Measurements from ENCODE around the gene RAB40B. TPM values are rescaled to one million over a fixed set of nuclear protein-coding genes. Genes with fewer than 3 reads are reported as not detected.

Gene RAB40B
- polyA plus RNA-seq, 2 of the 4 experiments (the other 2 are of a cell fraction): 5.6 to 9.4 TPM

- Histone ChIP-seq H3K4me1 (peaks cover 7% of the 10 kb centered on the region), H3K4me2 (no peak overlapping the region), H3K27ac (no peak overlapping the region; a peak in 1 of 6 replicates), H3K9me3 (no peaks in the 10 kb centered on the region), H3K4me3 (no peak overlapping the region)
- POLR2A ChIA-PET: no interaction called here
- CTCF ChIA-PET: interaction anchor here (0.9 to 1.7 kb wide), 4 partner anchors 13 to 67 kb away, joined by 3 to 7 read pairs (median 4); no protein-coding TSS in a partner anchor
- DNase-seq (ENCODE audit: low read depth in 1 of 2, low spot score in 1 of 2): no peak
- no peak for FAIRE-seq
- TF ChIP-seq ATOH8 (CRISPR knock-in tag; IDR thresholded peaks at IDR 0.05; ENCODE audit: low read depth): no peak
- WGBS (ENCODE audit: missing lambda C conversion rate): 92% methylated on average over 23 of the region's 25 CpGs
- peak in 1 of 2 experiments; percentile 6; a peak in 2 of 6 replicates for ATAC-seq
Observed at GRCh38 chr17:82709676-82710498, 11.4 kb upstream of the RAB40B start.

GRCh38 chr17:82709024-82709675, 10.7 kb upstream of the RAB40B start:
- peak in 1 of 2 experiments; percentile 11; a peak in 2 of 6 replicates for ATAC-seq
- ChIA-PET CTCF (interaction anchor here (1.7 kb wide), 1 partner anchor 12 kb away, joined by 7 read pairs; no protein-coding TSS in a partner anchor), POLR2A (no interaction called here)
- Histone ChIP-seq H3K9me3 (no peaks in the 10 kb centered on the region), H3K27ac (peak overlapping the region in 1 of 2 experiments; percentile 36; a peak in 1 of 6 replicates), H3K4me2 (peak overlapping the region; percentile 53; the same call in 1 of the 3 replicates), H3K4me1 (peaks cover 10% of the 10 kb centered on the region), H3K4me3 (no peak overlapping the region)
- no peak for FAIRE-seq
- TF ChIP-seq EHF (CRISPR knock-in tag; IDR thresholded peaks at IDR 0.05) (no peak), FOXS1 (CRISPR knock-in tag; IDR thresholded peaks at IDR 0.05) (no peak), REST (IDR thresholded peaks at IDR 0.05) (no peak), TP53 (CRISPR knock-in tag; IDR thresholded peaks at IDR 0.05) (no peak), NPAS2 (CRISPR knock-in tag; IDR thresholded peaks at IDR 0.05; ENCODE audit: borderline replicate concordance) (no peak), FOSL2 (IDR thresholded peaks at IDR 0.05) (no peak), FOSL2 (CRISPR knock-in tag; IDR thresholded peaks at IDR 0.05) (no peak), NFE2L2 (conservative IDR thresholded peaks at IDR 0.05; ENCODE audit: low read length) (no peak), E2F6 (IDR thresholded peaks at IDR 0.05; ENCODE audit: borderline replicate concordance, low read depth) (no peak), BHLHE40 (IDR thresholded peaks at IDR 0.05; ENCODE audit: low read depth, low read length) (no peak), ELK1 (IDR thresholded peaks at IDR 0.05; ENCODE audit: low read depth, low read length) (no peak)
- peak in 1 of 2 experiments; percentile 44 for DNase-seq (ENCODE audit: low read depth in 1 of 2, low spot score in 1 of 2)
- 50% methylated on average over 4 of the region's 9 CpGs for WGBS (ENCODE audit: missing lambda C conversion rate)

GRCh38 chr17:82705756-82706155, 7.3 kb upstream of the RAB40B start:
- POLR2A ChIA-PET: no interaction called here
- H3K4me2 ChIP-seq: no peak overlapping the region
- FAIRE-seq (no peak), DNase-seq (ENCODE audit: low read depth in 1 of 2, low spot score in 1 of 2) (no peak), ATAC-seq (no peak)
- 90% methylated on average over 18 of the region's 18 CpGs for WGBS (ENCODE audit: missing lambda C conversion rate)
- H3K27ac ChIP-seq: no peak overlapping the region
- H3K9me3 ChIP-seq: no peaks in the 10 kb centered on the region
- H3K4me1 ChIP-seq: peaks cover 28% of the 10 kb centered on the region
- CTCF ChIA-PET: no interaction called here
- no peak overlapping the region for H3K4me3 ChIP-seq
- TF ChIP-seq NPAS2 (CRISPR knock-in tag; IDR thresholded peaks at IDR 0.05; ENCODE audit: borderline replicate concordance) (no peak), CBX2 (IDR thresholded peaks at IDR 0.05; ENCODE audit: borderline replicate concordance, low read depth) (no peak), HEYL (CRISPR knock-in tag; IDR thresholded peaks at IDR 0.05) (no peak), E2F6 (IDR thresholded peaks at IDR 0.05; ENCODE audit: borderline replicate concordance, low read depth) (no peak), FOSL2 (IDR thresholded peaks at IDR 0.05) (no peak), FOSL2 (CRISPR knock-in tag; IDR thresholded peaks at IDR 0.05) (no peak), HES2 (IDR thresholded peaks at IDR 0.05) (no peak), HOXB5 (CRISPR knock-in tag; IDR thresholded peaks at IDR 0.05) (no peak), BHLHE40 (IDR thresholded peaks at IDR 0.05; ENCODE audit: low read depth, low read length) (no peak), REST (IDR thresholded peaks at IDR 0.05) (no peak), MAFK (IDR thresholded peaks at IDR 0.05; ENCODE audit: partially characterized antibody) (no peak)
